Activated CD4-positive, alpha-beta T cell treated with anti-CD3 and anti-CD28 coated beads, Interleukin-2, amount 10 ng/mL, durations not matched to agents 7 days and 5 days (primary cell): ENCODE measurements around the gene MRPL39. TPM values are rescaled to one million over a fixed set of nuclear protein-coding genes. Genes with fewer than 3 reads are reported as not detected.

Experiments used
- CTCF ChIA-PET: fragments of 350-600 bp; sonication (Branson Sonifier 250); formaldehyde crosslinking; loops from one replicate; lab custom pipeline; 2021; ENCODE audit warnings: antibody characterized with exemption; lab: Charles Lee
- POLR2A ChIA-PET: fragments of 350-600 bp; sonication (Branson Sonifier 250); formaldehyde crosslinking; loops from one replicate; lab custom pipeline; 2021; ENCODE audit warnings: antibody characterized with exemption; lab: Charles Lee
- DNase-seq: peaks from one replicate; pipeline ENCODE4 v3.0.0-alpha.2; 2020
- H3K27ac Mint-ChIP-seq: one replicate; pipeline ENCODE4 v1.8.0; 2021; ENCODE audit warnings: mild to moderate bottlenecking, moderate library complexity, mixed read lengths
- H3K27me3 Mint-ChIP-seq: one replicate; pipeline ENCODE4 v1.8.0; 2021; ENCODE audit warnings: mixed read lengths
- H3K36me3 Mint-ChIP-seq: one replicate; pipeline ENCODE4 v1.8.0; 2021; ENCODE audit warnings: low read depth, mixed read lengths
- H3K4me1 Mint-ChIP-seq: one replicate; pipeline ENCODE4 v1.8.0; 2021; ENCODE audit warnings: mixed read lengths
- H3K4me3 Mint-ChIP-seq: one replicate; pipeline ENCODE4 v1.8.0; 2021; ENCODE audit warnings: mild to moderate bottlenecking, moderate library complexity, mixed read lengths
- H3K9me3 Mint-ChIP-seq: one replicate; pipeline ENCODE4 v1.8.0; 2021; ENCODE audit warnings: mixed read lengths
- total RNA-seq, 2 experiments: library from RNA; stranded (reverse); gene quantifications; one replicate each; pipeline ENCODE4 v1.2.3, GENCODE V29; 2021

The MRPL39 gene
- total RNA-seq, 2 experiments from 2014 or later: 36.0 to 36.1 TPM

GRCh38 chr21:25573409-25574206, 33.7 kb downstream of the MRPL39 start:
- Mint-ChIP-seq H3K4me1 (peaks cover 77% of the 10 kb centered on the region), H3K9me3 (no peaks in the 10 kb centered on the region), H3K27ac (peak overlapping the region; percentile 95), H3K27me3 (no peaks in the 10 kb centered on the region), H3K36me3 (peaks cover 50% of the 10 kb centered on the region), H3K4me3 (peak overlapping the region; percentile 72)
- DNase-seq: peak; percentile 59
- ChIA-PET POLR2A (interaction anchor here (0.6 to 0.9 kb wide), 2 partner anchors 8 to 152 kb away, joined by 6 to 14 read pairs; no protein-coding TSS in a partner anchor), CTCF (interaction anchor here (0.7 to 1.4 kb wide), 3 partner anchors 9 to 83 kb away, joined by 3 to 4 read pairs (median 3); no protein-coding TSS in a partner anchor)

- POLR2A ChIA-PET: interaction anchor here (0.9 kb wide), 1 partner anchor 151 kb away, joined by 6 read pairs; no protein-coding TSS in a partner anchor
- no peak for DNase-seq
- Mint-ChIP-seq H3K4me3 (peak overlapping the region; percentile 72), H3K36me3 (peaks cover 45% of the 10 kb centered on the region), H3K4me1 (peaks cover 75% of the 10 kb centered on the region), H3K27ac (peak overlapping the region; percentile 95), H3K27me3 (no peaks in the 10 kb centered on the region), H3K9me3 (no peaks in the 10 kb centered on the region)
- CTCF ChIA-PET: interaction anchor here (0.9 to 1.4 kb wide), 2 partner anchors 8 to 83 kb away, joined by 3 to 4 read pairs; no protein-coding TSS in a partner anchor
These were observed 34.4 kb downstream of the MRPL39 start for GRCh38 chr21:25572861-25573310.

DNA sequence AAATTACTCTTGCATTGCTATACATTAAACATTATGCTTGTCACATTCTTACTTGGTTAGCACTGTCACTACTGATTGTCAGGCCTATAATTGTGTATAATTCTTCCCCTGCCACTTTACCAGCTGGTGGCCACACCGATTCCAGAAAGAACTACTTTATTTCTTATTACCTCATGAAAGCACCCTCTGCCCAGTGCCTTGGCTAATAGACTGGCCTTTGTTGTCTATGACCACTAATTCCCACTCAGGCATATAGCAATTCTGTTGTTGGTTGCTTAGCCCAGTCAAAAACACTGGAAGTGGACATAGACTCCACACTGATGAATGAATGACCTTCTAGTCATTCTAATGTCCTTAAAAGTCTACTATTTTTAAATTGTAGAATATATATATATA, 35.6 kb downstream of the MRPL39 start:
- CTCF ChIA-PET: interaction anchor here (0.9 kb wide), 1 partner anchor 9 kb away, joined by 3 read pairs; no protein-coding TSS in a partner anchor
- no peaks in the 10 kb centered on the region for H3K27me3 Mint-ChIP-seq

GRCh38 chr21:25569711-25570110, 37.6 kb downstream of the MRPL39 start:
- Mint-ChIP-seq H3K27ac (peak overlapping the region; percentile 77), H3K27me3 (no peaks in the 10 kb centered on the region), H3K9me3 (no peaks in the 10 kb centered on the region), H3K4me3 (peak overlapping the region; percentile 41), H3K4me1 (peaks cover 84% of the 10 kb centered on the region), H3K36me3 (peaks cover 42% of the 10 kb centered on the region)
- CTCF ChIA-PET: interaction anchor here (1.0 kb wide), 1 partner anchor 26 kb away, joined by 3 read pairs; no protein-coding TSS in a partner anchor
- no peak for DNase-seq
- POLR2A ChIA-PET: interaction anchor here (0.9 kb wide), 1 partner anchor 147 kb away, joined by 5 read pairs; no protein-coding TSS in a partner anchor

More for the DNA sequence above, 35.6 kb downstream of the MRPL39 start:
- POLR2A ChIA-PET: no interaction called here
- Mint-ChIP-seq H3K36me3 (peaks cover 43% of the 10 kb centered on the region), H3K9me3 (no peaks in the 10 kb centered on the region), H3K27ac (no peak overlapping the region), H3K4me3 (no peak overlapping the region), H3K4me1 (peaks cover 79% of the 10 kb centered on the region)
- DNase-seq: no peak

DNA sequence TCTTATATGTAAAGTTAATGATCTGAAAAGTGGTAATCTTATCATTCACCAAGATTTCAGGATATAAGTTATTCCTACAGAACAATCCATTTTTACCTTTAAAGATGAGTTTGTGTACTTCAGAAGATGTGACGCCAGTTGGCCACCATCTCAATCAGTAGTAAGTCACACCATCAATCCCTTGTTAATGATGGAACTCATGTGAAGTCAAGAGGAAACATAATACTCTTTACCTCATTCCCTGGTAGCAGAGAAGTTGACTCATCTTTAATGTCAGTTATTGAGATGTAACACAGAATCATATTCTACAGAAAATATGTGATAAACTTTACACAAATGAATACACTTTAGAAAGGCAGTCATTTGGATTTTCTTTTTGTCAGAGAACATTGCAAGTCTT, 38.2 kb downstream of the MRPL39 start:
- Mint-ChIP-seq H3K27me3 (no peaks in the 10 kb centered on the region), H3K4me3 (peak overlapping the region; percentile 5), H3K4me1 (peaks cover 85% of the 10 kb centered on the region), H3K36me3 (peaks cover 45% of the 10 kb centered on the region), H3K9me3 (no peaks in the 10 kb centered on the region), H3K27ac (peak overlapping the region; percentile 77)
- DNase-seq: no peak
- ChIA-PET POLR2A (interaction anchor here (1.2 kb wide), 1 partner anchor 148 kb away, joined by 4 read pairs; no protein-coding TSS in a partner anchor), CTCF (interaction anchor here (1.0 to 1.1 kb wide), 2 partner anchors 25 to 40 kb away, joined by 3 read pairs; no protein-coding TSS in a partner anchor)

DNA sequence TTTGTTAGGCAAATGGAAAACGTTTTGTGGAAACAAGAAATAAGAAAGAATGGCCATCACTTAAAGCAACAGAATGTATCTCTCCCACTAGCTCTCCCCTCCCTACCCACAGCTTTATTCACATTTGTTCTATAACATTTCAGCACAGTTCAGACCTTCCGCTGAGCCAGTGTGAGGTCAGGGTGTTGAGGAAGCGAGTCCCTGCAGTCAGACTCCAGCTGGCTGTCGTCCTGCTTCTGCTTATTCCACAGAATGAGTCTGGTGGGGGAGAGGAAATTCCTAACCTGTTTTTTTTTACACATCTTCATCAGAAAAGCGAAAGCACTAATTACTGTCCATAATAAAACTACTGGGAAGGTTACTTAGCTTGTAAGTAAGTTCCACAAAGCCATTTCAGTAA, 39.0 kb downstream of the MRPL39 start:
- Mint-ChIP-seq H3K36me3 (peaks cover 50% of the 10 kb centered on the region), H3K4me1 (peaks cover 86% of the 10 kb centered on the region), H3K27ac (peak overlapping the region; percentile 70), H3K27me3 (no peaks in the 10 kb centered on the region), H3K9me3 (no peaks in the 10 kb centered on the region), H3K4me3 (peak overlapping the region; percentile 52)
- CTCF ChIA-PET: interaction anchor here (0.7 to 1.2 kb wide), 6 partner anchors 40 to 147 kb away, joined by 3 to 5 read pairs (median 3); no protein-coding TSS in a partner anchor
- no peak for DNase-seq
- POLR2A ChIA-PET: interaction anchor here (1.2 kb wide), 1 partner anchor 147 kb away, joined by 4 read pairs; no protein-coding TSS in a partner anchor

DNA sequence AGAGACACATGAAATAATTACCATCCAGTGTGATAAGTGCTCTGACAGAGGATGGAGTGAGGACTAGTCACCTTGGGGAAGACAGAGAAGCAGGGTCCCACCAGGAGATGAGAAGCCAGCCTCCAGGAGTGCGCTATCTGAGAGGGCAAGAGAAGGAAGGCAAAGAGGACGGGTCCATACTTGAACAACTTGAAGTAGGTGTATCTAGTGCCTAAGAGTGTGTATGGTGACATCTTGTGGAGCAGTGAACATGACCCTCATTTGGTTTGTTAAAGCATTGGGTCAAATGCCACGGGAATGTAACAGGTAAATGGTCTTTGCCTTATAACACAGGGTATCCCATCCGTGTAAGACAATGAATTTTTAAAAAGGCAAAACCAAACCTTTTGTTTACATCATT, 39.8 kb downstream of the MRPL39 start:
- peak overlapping the region; percentile 20 for H3K4me3 Mint-ChIP-seq
- H3K4me1 Mint-ChIP-seq: peaks cover 85% of the 10 kb centered on the region
- H3K36me3 Mint-ChIP-seq: peaks cover 50% of the 10 kb centered on the region
- no peak for DNase-seq
- H3K27ac Mint-ChIP-seq: peak overlapping the region; percentile 79
- ChIA-PET CTCF (interaction anchor here (0.7 to 1.2 kb wide), 5 partner anchors 88 to 143 kb away, joined by 3 read pairs; no protein-coding TSS in a partner anchor), POLR2A (no interaction called here)
- H3K27me3 Mint-ChIP-seq: no peaks in the 10 kb centered on the region
- H3K9me3 Mint-ChIP-seq: no peaks in the 10 kb centered on the region

- peaks cover 81% of the 10 kb centered on the region for H3K4me1 Mint-ChIP-seq
These were observed 40.6 kb downstream of the MRPL39 start for GRCh38 chr21:25566645-25567044.

DNA sequence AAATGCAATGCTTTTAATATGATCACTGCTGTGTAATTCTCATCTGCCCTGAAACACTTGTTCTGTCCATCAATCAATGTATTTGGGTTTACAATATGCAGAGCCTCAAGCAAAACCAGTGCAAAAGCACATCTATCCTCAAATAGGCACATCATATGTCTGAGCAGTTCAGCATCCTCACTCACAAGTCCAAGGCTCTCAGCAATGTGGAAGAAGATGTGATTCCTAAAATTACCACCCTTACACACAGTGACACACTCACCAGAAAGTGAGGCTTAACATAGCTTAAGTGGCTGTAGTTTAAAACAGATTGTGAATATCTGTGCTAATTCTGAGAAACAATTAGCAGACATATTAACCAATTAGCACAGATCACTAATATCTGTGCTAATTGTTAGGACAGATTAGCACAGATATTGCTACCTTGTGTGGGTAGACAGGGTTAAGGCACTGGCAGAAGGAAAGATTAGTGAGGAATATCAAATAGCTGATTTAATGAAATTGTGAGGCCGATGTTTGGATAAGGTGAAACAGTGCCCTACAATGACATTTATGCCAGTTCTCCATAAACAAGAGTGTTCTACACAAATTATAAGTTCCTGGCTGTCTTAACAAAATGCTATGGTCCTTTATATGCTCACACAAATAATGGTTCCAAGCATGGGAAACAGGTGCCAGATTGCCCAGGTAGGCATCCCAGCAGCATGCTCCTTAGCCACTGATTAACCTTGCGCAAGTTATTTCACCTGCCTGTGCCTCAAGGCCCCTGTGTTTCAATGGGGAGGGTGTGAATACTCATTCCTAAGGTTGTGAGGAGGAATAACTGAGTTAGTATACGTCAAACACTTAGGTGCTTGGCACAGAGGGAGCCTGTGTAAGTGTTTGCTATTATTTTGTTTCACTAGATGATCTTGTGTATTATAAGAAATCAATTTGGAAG, 41.7 kb downstream of the MRPL39 start:
- Mint-ChIP-seq H3K27ac (peak overlapping the region; percentile 98), H3K4me3 (peak overlapping the region; percentile 96), H3K4me1 (peaks cover 82% of the 10 kb centered on the region), H3K36me3 (peaks cover 45% of the 10 kb centered on the region), H3K27me3 (no peaks in the 10 kb centered on the region), H3K9me3 (no peaks in the 10 kb centered on the region)
- POLR2A ChIA-PET: no interaction called here
- CTCF ChIA-PET: interaction anchor here (1.2 kb wide), 2 partner anchors 11 to 144 kb away, joined by 4 read pairs; no protein-coding TSS in a partner anchor
- no peak for DNase-seq

More at GRCh38 chr21:25566645-25567044, 40.6 kb downstream of the MRPL39 start:
- H3K36me3 Mint-ChIP-seq: peaks cover 50% of the 10 kb centered on the region
- CTCF ChIA-PET: interaction anchor here (0.7 to 0.9 kb wide), 2 partner anchors 89 to 117 kb away, joined by 3 read pairs; no protein-coding TSS in a partner anchor
- DNase-seq: no peak
- H3K4me3 Mint-ChIP-seq: peak overlapping the region; percentile 6
- peak overlapping the region; percentile 98 for H3K27ac Mint-ChIP-seq
- POLR2A ChIA-PET: interaction anchor here (0.7 kb wide), 1 partner anchor 13 kb away, joined by 3 read pairs; no protein-coding TSS in a partner anchor
- no peaks in the 10 kb centered on the region for H3K9me3 Mint-ChIP-seq
- H3K27me3 Mint-ChIP-seq: no peaks in the 10 kb centered on the region

DNA sequence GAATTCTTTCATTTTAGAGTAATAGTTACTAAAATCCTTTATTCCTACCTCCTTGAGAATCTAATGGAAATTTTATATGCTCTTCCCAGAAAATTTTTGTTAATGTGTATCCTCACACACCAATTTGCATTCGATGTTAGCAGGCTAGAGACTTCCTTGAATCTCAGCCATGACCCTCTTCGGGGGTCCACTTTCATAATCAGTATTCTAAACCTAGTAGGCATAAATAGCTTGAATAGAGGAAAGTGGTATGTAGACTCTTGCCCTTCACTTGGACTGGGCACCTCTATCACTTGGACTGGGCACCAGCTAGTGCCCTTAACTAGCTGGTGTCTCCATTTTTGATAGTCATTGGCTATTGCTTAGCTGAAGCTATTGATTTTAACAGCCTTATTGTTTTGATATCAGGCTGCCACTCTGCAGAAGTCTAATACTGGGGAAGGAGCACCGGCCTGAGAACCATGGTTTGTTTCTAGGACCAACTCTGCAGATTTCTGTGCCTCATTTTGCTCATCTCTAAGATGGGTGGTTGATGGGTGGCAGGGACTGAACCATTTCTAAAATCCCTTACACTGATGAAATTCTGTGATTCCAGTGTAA, 42.8 kb downstream of the MRPL39 start:
- H3K4me3 Mint-ChIP-seq: peak overlapping the region; percentile 96
- no peak for DNase-seq
- peaks cover 38% of the 10 kb centered on the region for H3K36me3 Mint-ChIP-seq
- H3K27me3 Mint-ChIP-seq: no peaks in the 10 kb centered on the region
- POLR2A ChIA-PET: no interaction called here
- H3K9me3 Mint-ChIP-seq: no peaks in the 10 kb centered on the region
- H3K4me1 Mint-ChIP-seq: peaks cover 85% of the 10 kb centered on the region
- CTCF ChIA-PET: interaction anchor here (0.7 to 1.2 kb wide), 3 partner anchors 9 to 143 kb away, joined by 3 to 4 read pairs (median 4); no protein-coding TSS in a partner anchor
- H3K27ac Mint-ChIP-seq: peak overlapping the region; percentile 98

- peak; percentile 57 for DNase-seq
- no peaks in the 10 kb centered on the region for H3K9me3 Mint-ChIP-seq
- peak overlapping the region; percentile 98 for H3K27ac Mint-ChIP-seq
- peaks cover 84% of the 10 kb centered on the region for H3K4me1 Mint-ChIP-seq
- peaks cover 38% of the 10 kb centered on the region for H3K36me3 Mint-ChIP-seq
- ChIA-PET POLR2A (no interaction called here), CTCF (interaction anchor here (0.7 kb wide), 1 partner anchor 8 kb away, joined by 3 read pairs; no protein-coding TSS in a partner anchor)
- no peaks in the 10 kb centered on the region for H3K27me3 Mint-ChIP-seq
- H3K4me3 Mint-ChIP-seq: peak overlapping the region; percentile 96
These were observed 43.7 kb downstream of the MRPL39 start for GRCh38 chr21:25563361-25564116.
